Measurements from ENCODE around the gene COL24A1. TPM values are rescaled to one million over a fixed set of nuclear protein-coding genes. Genes with fewer than 3 reads are reported as not detected.

COL24A1 gene
- total RNA-seq, 1 experiment from 2014 or later, result 0.35 TPM

GRCh38 chr1:85892366-85892765 is 264.2 kb downstream of the COL24A1 start:
- no peaks in the 10 kb centered on the region for H3K4me1 Mint-ChIP-seq
- H3K27me3 Mint-ChIP-seq (ENCODE audit: low read depth), result no peaks in the 10 kb centered on the region
- no peak overlapping the region for H2BK20ac ChIP-seq (ENCODE audit: low read depth, low read length, poor library complexity, severe bottlenecking)
- H4K8ac ChIP-seq (replicated peaks; ENCODE audit: insufficient read length, low read depth, low read length), result no peak overlapping the region
- H3K4me1 ChIP-seq (ENCODE audit: insufficient read depth, low read length), result no peaks in the 10 kb centered on the region
- H3K4me3 Mint-ChIP-seq, result no peak overlapping the region
- H3K27me3 ChIP-seq (ENCODE audit: insufficient read depth, low read length), result no peaks in the 10 kb centered on the region
- H4K20me1 ChIP-seq (ENCODE audit: control insufficient read depth, insufficient read depth, insufficient read length), result no peaks in the 10 kb centered on the region
- no peak overlapping the region for H2BK5ac ChIP-seq (ENCODE audit: insufficient read length, low read length)
- no peak overlapping the region for H2BK12ac ChIP-seq (ENCODE audit: insufficient read length, low read depth, low read length)
- no peak overlapping the region for H3K27ac Mint-ChIP-seq
- H3K23ac ChIP-seq (ENCODE audit: insufficient read length, low read depth, low read length), result no peak overlapping the region
- no peak overlapping the region for H3K14ac ChIP-seq (ENCODE audit: insufficient read depth, low read length)
- no peak overlapping the region for H2BK15ac ChIP-seq (ENCODE audit: low read depth, low read length)
- no peak for TF ChIP-seq CTCF (conservative IDR thresholded peaks at IDR 0.05)
- no peaks in the 10 kb centered on the region for H3K23me2 ChIP-seq (ENCODE audit: insufficient read length, low read depth, low read length, poor library complexity, severe bottlenecking)
- H3K36me3 Mint-ChIP-seq (ENCODE audit: insufficient read depth in 1 of 3, low read depth in 3 of 3), result no peaks in the 10 kb centered on the region
- H3K79me2 ChIP-seq (ENCODE audit: insufficient read depth, low read length), result no peaks in the 10 kb centered on the region
- H4K5ac ChIP-seq (ENCODE audit: insufficient read length, low read depth, low read length), result no peak overlapping the region
- no peak overlapping the region for H2AFZ ChIP-seq (ENCODE audit: low read length)
- no peak overlapping the region for H4K91ac ChIP-seq (ENCODE audit: insufficient read length, low read depth, low read length)
- no peak overlapping the region for H3K9ac ChIP-seq (ENCODE audit: extremely low read depth, insufficient read length, low read length)
- no peak overlapping the region for H3K27ac ChIP-seq (ENCODE audit: insufficient read length, low read depth, low read length)
- H2AK5ac ChIP-seq (ENCODE audit: insufficient read length, low read length), result no peak overlapping the region
- no peaks in the 10 kb centered on the region for H3K79me1 ChIP-seq (ENCODE audit: insufficient read depth, low read depth, low read length, poor library complexity, severe bottlenecking)
- no peak overlapping the region for H3K4me2 ChIP-seq (ENCODE audit: insufficient read depth, insufficient read length, low read length)
- no peak overlapping the region for H3K56ac ChIP-seq (ENCODE audit: insufficient read length, low read depth, low read length)
- no peak overlapping the region for H3K4ac ChIP-seq (ENCODE audit: low read depth, low read length)
- WGBS (ENCODE audit: extremely low coverage, insufficient read length, low lambda C conversion rate), result no CpG with 5 or more reads among the region's 2 CpGs
- H3T11ph ChIP-seq (ENCODE audit: low read length), result no peak overlapping the region
- no peaks in the 10 kb centered on the region for H3K9me3 ChIP-seq (ENCODE audit: control insufficient read depth, low read depth, low read length)
- H3K18ac ChIP-seq (ENCODE audit: insufficient read length, low read depth, low read length), result no peak overlapping the region
- H2BK120ac ChIP-seq (ENCODE audit: low read depth, low read length, poor library complexity, severe bottlenecking), result no peak overlapping the region
- H3K9me3 Mint-ChIP-seq, result no peaks in the 10 kb centered on the region
- DNase-seq, result no peak
